K562 (cell line): ENCODE measurements around the gene TEAD3. TPM values are rescaled to one million over a fixed set of nuclear protein-coding genes. Genes with fewer than 3 reads are reported as not detected.

Experiments used
- GABPB2 ChIP-seq: fragments of 250-450 bp; sonication (Bioruptor Pico); conservative IDR thresholded peaks from 2 replicates; pipeline ENCODE4 v1.5.1; 2021; ENCODE audit warnings: mild to moderate bottlenecking
- HDAC3 ChIP-seq: fragments of 450-650 bp; IDR thresholded peaks from 2 replicates; pipeline ENCODE4 v1.6.1; 2018; ENCODE audit warnings: borderline replicate concordance, mild to moderate bottlenecking, moderate library complexity; ENCODE audit not compliant: partially characterized antibody
- MCM2 ChIP-seq: fragments of 450-650 bp; IDR thresholded peaks from 2 replicates; pipeline ENCODE4 v1.6.1; 2017; ENCODE audit warnings: low read depth, mild to moderate bottlenecking
- MEIS2 ChIP-seq: fragments of 450-650 bp; IDR thresholded peaks from 2 replicates; pipeline ENCODE4 v1.6.1; 2014; ENCODE audit warnings: mild to moderate bottlenecking; ENCODE audit not compliant: partially characterized antibody
- SMARCA5 ChIP-seq: fragments of 450-650 bp; IDR thresholded peaks from 2 replicates; pipeline ENCODE4 v1.6.1; 2016
- ZC3H4 ChIP-seq: sonication (generic); formaldehyde crosslinking; IDR thresholded peaks from 2 replicates; pipeline ENCODE4 v1.9.0; 2021; ENCODE audit warnings: missing genetic modification reagents, borderline replicate concordance
- polyA plus RNA-seq, 8 experiments: library from polyadenylated mRNA; depleted of rRNA in 4 of 8; stranded (reverse) in 5 of 8; unstranded in 3 of 8; fragments of >200 nt; fragmentation: Nextera tagmentation in 2 of 8; fragmentation: Illumina TruSeq in 1 of 8; extraction: Ambion mirVana in 2 of 8; extraction: Trizol in 1 of 8; gene quantifications; 2 replicates each; pipeline versions ENCODE4 v1.2.1 to v1.2.3, GENCODE V29; 2011 to 2014; ENCODE audit warnings: inconsistent platforms in 1 of 8, missing spikeins in 1 of 8
- total RNA-seq, 7 experiments: library from RNA; depleted of rRNA in 6 of 7; stranded (reverse); fragments of >200 nt in 6 of 7; fragmentation: Illumina TruSeq in 2 of 7; extraction: Trizol in 2 of 7; gene quantifications; 2 replicates each; pipeline versions ENCODE4 v1.2.1 to v1.2.3, GENCODE V29; 2011 to 2021; ENCODE audit warnings: low replicate concordance in 1 of 7
- TF ChIP-seq, protein P1 (sequence below): fragments of 250-450 bp; sonication (Bioruptor Pico); IDR thresholded peaks from 2 replicates; pipeline ENCODE4 v1.4.0; 2020
- TF ChIP-seq, protein P2 (sequence below): IDR thresholded peaks from 3 replicates; pipeline ENCODE4 v1.6.1; 2011; ENCODE audit warnings: borderline replicate concordance, mild to moderate bottlenecking, moderate library complexity; ENCODE audit not compliant: insufficient read length; ENCODE audit errors: extremely low read depth
- TF ChIP-seq, protein P3 (sequence below): sonication (generic); formaldehyde crosslinking; IDR thresholded peaks from 2 replicates; pipeline ENCODE4 v1.8.0; 2023; ENCODE audit warnings: missing genetic modification reagents, mild to moderate bottlenecking, borderline replicate concordance
- TF ChIP-seq, protein P4 (sequence below): fragments of 450-650 bp; IDR thresholded peaks from 2 replicates; pipeline ENCODE4 v1.7.1; 2018; ENCODE audit warnings: mild to moderate bottlenecking, low read depth; ENCODE audit not compliant: partially characterized antibody

The TEAD3 gene
- total and polyA plus RNA-seq, 9 of the 15 experiments (the other 6 are each of a cell fraction or from before 2014, with no cell fraction given) = 0.63 to 13.2 (median 3.3) TPM

DNA sequence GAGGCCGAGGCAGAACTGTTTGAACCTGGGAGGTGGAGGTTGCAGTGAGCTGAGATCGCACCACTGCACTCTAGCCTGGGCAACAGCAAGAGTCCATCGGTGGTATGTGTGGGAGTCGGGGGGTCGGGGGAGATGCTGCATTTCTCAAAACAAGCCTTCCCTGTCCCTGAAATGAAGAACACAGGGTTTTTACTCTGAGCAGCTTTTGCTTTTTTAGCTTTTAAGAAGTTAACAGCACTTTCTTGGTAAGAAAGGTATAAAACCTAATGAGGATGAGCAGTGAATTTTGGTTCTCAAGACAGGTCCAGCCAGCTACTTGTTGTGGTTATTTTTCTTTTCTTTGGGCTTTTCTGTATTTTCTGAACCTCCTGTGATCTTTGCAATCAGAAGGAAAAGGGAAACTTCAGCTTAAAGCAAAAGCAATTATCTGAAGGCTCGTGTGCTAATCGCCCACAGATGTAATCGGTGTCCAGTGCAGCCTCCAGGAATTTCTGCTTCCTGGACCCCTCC lies 25.0 kb downstream of the TEAD3 start (continued):
- TF ChIP-seq, protein P1, sequence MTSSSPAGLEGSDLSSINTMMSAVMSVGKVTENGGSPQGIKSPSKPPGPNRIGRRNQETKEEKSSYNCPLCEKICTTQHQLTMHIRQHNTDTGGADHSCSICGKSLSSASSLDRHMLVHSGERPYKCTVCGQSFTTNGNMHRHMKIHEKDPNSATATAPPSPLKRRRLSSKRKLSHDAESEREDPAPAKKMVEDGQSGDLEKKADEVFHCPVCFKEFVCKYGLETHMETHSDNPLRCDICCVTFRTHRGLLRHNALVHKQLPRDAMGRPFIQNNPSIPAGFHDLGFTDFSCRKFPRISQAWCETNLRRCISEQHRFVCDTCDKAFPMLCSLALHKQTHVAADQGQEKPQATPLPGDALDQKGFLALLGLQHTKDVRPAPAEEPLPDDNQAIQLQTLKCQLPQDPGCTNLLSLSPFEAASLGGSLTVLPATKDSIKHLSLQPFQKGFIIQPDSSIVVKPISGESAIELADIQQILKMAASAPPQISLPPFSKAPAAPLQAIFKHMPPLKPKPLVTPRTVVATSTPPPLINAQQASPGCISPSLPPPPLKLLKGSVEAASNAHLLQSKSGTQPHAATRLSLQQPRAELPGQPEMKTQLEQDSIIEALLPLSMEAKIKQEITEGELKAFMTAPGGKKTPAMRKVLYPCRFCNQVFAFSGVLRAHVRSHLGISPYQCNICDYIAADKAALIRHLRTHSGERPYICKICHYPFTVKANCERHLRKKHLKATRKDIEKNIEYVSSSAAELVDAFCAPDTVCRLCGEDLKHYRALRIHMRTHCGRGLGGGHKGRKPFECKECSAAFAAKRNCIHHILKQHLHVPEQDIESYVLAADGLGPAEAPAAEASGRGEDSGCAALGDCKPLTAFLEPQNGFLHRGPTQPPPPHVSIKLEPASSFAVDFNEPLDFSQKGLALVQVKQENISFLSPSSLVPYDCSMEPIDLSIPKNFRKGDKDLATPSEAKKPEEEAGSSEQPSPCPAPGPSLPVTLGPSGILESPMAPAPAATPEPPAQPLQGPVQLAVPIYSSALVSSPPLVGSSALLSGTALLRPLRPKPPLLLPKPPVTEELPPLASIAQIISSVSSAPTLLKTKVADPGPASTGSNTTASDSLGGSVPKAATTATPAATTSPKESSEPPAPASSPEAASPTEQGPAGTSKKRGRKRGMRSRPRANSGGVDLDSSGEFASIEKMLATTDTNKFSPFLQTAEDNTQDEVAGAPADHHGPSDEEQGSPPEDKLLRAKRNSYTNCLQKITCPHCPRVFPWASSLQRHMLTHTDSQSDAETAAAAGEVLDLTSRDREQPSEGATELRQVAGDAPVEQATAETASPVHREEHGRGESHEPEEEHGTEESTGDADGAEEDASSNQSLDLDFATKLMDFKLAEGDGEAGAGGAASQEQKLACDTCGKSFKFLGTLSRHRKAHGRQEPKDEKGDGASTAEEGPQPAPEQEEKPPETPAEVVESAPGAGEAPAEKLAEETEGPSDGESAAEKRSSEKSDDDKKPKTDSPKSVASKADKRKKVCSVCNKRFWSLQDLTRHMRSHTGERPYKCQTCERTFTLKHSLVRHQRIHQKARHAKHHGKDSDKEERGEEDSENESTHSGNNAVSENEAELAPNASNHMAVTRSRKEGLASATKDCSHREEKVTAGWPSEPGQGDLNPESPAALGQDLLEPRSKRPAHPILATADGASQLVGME = no peak
- TF ChIP-seq, protein P2, sequence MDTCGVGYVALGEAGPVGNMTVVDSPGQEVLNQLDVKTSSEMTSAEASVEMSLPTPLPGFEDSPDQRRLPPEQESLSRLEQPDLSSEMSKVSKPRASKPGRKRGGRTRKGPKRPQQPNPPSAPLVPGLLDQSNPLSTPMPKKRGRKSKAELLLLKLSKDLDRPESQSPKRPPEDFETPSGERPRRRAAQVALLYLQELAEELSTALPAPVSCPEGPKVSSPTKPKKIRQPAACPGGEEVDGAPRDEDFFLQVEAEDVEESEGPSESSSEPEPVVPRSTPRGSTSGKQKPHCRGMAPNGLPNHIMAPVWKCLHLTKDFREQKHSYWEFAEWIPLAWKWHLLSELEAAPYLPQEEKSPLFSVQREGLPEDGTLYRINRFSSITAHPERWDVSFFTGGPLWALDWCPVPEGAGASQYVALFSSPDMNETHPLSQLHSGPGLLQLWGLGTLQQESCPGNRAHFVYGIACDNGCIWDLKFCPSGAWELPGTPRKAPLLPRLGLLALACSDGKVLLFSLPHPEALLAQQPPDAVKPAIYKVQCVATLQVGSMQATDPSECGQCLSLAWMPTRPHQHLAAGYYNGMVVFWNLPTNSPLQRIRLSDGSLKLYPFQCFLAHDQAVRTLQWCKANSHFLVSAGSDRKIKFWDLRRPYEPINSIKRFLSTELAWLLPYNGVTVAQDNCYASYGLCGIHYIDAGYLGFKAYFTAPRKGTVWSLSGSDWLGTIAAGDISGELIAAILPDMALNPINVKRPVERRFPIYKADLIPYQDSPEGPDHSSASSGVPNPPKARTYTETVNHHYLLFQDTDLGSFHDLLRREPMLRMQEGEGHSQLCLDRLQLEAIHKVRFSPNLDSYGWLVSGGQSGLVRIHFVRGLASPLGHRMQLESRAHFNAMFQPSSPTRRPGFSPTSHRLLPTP = no peak
- TF ChIP-seq MEIS2 = no peak
- TF ChIP-seq, protein P3, sequence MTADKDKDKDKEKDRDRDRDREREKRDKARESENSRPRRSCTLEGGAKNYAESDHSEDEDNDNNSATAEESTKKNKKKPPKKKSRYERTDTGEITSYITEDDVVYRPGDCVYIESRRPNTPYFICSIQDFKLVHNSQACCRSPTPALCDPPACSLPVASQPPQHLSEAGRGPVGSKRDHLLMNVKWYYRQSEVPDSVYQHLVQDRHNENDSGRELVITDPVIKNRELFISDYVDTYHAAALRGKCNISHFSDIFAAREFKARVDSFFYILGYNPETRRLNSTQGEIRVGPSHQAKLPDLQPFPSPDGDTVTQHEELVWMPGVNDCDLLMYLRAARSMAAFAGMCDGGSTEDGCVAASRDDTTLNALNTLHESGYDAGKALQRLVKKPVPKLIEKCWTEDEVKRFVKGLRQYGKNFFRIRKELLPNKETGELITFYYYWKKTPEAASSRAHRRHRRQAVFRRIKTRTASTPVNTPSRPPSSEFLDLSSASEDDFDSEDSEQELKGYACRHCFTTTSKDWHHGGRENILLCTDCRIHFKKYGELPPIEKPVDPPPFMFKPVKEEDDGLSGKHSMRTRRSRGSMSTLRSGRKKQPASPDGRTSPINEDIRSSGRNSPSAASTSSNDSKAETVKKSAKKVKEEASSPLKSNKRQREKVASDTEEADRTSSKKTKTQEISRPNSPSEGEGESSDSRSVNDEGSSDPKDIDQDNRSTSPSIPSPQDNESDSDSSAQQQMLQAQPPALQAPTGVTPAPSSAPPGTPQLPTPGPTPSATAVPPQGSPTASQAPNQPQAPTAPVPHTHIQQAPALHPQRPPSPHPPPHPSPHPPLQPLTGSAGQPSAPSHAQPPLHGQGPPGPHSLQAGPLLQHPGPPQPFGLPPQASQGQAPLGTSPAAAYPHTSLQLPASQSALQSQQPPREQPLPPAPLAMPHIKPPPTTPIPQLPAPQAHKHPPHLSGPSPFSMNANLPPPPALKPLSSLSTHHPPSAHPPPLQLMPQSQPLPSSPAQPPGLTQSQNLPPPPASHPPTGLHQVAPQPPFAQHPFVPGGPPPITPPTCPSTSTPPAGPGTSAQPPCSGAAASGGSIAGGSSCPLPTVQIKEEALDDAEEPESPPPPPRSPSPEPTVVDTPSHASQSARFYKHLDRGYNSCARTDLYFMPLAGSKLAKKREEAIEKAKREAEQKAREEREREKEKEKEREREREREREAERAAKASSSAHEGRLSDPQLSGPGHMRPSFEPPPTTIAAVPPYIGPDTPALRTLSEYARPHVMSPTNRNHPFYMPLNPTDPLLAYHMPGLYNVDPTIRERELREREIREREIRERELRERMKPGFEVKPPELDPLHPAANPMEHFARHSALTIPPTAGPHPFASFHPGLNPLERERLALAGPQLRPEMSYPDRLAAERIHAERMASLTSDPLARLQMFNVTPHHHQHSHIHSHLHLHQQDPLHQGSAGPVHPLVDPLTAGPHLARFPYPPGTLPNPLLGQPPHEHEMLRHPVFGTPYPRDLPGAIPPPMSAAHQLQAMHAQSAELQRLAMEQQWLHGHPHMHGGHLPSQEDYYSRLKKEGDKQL (CRISPR knock-in tag) = no peak
- TF ChIP-seq, protein P4, sequence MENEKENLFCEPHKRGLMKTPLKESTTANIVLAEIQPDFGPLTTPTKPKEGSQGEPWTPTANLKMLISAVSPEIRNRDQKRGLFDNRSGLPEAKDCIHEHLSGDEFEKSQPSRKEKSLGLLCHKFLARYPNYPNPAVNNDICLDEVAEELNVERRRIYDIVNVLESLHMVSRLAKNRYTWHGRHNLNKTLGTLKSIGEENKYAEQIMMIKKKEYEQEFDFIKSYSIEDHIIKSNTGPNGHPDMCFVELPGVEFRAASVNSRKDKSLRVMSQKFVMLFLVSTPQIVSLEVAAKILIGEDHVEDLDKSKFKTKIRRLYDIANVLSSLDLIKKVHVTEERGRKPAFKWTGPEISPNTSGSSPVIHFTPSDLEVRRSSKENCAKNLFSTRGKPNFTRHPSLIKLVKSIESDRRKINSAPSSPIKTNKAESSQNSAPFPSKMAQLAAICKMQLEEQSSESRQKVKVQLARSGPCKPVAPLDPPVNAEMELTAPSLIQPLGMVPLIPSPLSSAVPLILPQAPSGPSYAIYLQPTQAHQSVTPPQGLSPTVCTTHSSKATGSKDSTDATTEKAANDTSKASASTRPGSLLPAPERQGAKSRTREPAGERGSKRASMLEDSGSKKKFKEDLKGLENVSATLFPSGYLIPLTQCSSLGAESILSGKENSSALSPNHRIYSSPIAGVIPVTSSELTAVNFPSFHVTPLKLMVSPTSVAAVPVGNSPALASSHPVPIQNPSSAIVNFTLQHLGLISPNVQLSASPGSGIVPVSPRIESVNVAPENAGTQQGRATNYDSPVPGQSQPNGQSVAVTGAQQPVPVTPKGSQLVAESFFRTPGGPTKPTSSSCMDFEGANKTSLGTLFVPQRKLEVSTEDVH = peak; percentile 3
- TF ChIP-seq MCM2 = no peak
- no peak for TF ChIP-seq HDAC3
- 0 out of 2 replicates have a peak, but pooled peaks have one; percentile 26 for TF ChIP-seq GABPB2 (CRISPR knock-in tag)
- TF ChIP-seq ZC3H4 (CRISPR knock-in tag) = no peak
- TF ChIP-seq SMARCA5 = no peak
